Measurements from ENCODE around the gene THOC1.
"Not testable (repeated sequence)": the region's sequence is repeated elsewhere in the genome, so short reads cannot be mapped to it uniquely, and the experiment has no call there.

Gene THOC1, protein sequence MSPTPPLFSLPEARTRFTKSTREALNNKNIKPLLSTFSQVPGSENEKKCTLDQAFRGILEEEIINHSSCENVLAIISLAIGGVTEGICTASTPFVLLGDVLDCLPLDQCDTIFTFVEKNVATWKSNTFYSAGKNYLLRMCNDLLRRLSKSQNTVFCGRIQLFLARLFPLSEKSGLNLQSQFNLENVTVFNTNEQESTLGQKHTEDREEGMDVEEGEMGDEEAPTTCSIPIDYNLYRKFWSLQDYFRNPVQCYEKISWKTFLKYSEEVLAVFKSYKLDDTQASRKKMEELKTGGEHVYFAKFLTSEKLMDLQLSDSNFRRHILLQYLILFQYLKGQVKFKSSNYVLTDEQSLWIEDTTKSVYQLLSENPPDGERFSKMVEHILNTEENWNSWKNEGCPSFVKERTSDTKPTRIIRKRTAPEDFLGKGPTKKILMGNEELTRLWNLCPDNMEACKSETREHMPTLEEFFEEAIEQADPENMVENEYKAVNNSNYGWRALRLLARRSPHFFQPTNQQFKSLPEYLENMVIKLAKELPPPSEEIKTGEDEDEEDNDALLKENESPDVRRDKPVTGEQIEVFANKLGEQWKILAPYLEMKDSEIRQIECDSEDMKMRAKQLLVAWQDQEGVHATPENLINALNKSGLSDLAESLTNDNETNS

GRCh38 chr18:267688-268552, at the start of gene THOC1:
THOC1 (minus strand) TSS chr18:268047; CDS start chr18:268019, 28 bp downstream.
- peak; percentile 71 to 84 for DNase-seq

DNA sequence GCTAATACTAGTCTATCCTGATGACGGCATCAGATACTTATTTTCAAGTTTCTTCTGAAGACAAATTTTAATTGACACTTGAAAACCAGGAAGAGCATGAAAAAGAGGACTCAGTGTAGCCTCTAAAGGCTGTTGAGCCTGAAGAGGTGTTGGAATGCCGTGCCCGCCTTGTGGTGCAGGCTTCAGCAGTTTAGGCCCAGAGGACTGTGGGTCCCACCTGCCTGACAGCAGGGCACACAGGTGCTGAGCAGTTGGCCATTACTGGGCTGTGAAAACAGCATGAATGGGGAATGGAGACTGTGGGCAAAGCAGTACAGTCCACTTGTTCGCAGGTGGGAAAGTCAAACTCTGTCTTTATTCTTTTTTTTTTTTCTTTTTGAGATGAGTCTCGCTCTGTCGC, 49.8 kb upstream of the THOC1 start:
- DNase-seq, result no peak

DNA sequence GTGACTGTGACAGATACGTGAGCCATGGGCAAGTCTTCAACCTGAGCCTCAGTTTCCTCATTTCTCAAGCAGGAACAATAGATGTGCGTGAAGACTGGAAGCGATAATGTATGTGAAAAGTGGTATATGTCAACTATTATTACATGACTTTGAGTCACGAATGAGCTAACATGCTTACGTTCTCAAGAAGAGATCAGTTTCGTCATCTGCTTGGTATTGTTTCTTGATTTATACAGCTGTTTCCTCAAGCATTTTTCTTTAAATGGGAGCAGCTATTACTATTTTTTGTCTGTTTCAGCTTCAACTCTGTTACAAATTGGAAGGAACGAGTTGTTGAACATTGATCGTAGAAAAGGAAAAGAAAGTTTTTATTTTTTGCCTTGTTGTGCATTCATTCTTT, 48.5 kb upstream of the THOC1 start:
- no peak for DNase-seq

GRCh38 chr18:313931-314330, 46.1 kb upstream of the THOC1 start:
- no peak for DNase-seq

DNA sequence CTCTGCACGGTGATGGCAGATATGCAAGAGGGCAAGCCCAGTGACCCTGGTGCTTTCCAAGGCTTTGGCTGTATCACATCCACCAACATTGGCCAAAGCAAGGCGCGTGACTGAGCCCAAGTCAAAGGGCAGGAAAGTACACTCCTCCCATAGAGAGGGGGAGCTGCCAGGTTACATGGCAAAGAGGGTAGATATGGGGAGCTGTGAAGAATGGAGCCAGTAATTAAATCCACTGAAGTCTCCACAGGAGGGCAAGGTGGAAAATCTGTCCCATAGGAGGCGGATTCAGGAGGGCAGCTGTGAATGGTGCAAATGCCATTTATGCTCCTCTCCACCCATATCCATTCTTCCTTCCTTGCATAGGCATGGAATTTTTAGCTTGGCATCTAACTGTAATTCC, 44.6 kb upstream of the THOC1 start:
- DNase-seq, result no peak

DNA sequence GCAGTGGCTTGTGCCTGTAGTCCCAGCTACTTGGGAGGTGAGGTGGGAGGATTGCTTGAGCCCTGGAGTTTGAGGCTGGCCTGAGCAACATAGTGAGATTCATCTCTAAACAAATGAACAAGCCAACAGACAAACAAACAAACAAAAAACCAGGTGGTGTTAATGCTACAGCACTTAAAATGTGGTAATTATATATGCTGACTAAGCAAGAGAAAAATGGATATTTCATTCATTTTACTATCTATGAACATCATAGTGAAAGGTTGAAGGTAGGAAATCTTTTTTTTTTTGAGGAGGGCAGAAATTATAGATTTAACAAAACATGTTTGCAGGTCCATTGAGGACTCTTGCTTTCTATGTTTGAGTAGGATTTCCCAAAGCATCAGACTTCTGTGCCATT, 42.2 kb upstream of the THOC1 start:
- no peak for DNase-seq

DNA sequence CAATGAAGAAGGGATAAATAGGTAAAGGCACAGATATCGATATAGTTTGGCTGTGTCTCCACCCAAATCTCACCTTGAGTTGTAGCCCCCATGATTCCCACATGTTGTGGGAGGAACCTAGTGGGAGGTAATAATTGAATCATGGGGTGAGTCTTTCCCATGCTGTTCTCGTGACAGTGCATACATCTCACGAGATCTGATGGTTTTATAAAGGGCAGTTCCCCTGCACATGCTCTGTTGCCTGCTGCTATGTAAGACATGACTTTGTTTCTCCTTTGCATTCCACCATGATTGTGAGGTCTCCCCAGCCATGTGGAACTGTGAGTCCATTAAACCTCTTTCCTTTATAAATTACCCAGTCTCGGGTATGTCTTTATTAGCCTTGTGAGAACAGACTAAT, 40.2 kb upstream of the THOC1 start:
- not testable (repeated sequence) for DNase-seq

GRCh38 chr18:306608-307255, 38.9 kb upstream of the THOC1 start:
- DNase-seq, result no peak

GRCh38 chr18:305003-305501, 37.2 kb upstream of the THOC1 start:
- DNase-seq, result no peak

DNA sequence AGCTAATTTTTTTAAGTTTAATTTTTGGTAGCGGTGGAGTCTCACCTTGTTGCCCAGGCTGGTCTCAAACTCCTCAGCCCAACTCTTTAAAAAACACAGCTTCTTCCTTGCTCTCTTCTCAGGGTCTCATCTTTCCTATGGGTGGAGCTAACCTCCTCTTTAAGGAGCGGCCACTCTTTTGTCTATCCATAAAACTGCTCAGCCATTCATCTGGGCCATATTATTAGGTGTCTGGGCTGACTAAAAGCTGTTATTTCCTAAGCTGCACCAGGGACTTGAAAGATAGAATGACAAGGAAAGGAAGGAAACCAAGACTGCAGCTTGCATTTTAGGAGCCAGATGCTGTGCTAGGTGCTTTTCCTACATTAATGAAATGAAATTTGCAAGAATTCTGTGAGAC, 35.8 kb upstream of the THOC1 start:
- DNase-seq, result no peak

DNA sequence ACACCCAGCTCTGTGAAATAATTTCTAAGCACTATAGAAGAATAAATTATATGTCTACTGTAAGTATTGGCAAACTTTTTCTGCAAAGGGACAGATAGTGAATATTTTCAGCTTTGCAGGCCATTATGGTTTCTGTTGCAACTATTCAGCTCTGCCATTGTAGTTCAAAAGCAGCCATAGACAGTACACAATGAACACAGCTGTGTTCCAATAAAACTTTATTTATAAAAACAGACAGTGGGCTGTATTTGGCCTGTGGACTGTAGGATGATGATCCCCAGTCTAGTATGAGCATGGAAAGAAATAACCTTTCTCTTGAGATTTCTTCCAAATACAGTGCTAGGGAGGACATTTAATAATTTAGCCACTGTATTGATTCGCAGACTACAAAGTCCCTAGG, 35.2 kb upstream of the THOC1 start:
- no peak for DNase-seq

- DNase-seq, result no peak
Measured at GRCh38 chr18:302097-302496, 34.2 kb upstream of the THOC1 start.

DNA sequence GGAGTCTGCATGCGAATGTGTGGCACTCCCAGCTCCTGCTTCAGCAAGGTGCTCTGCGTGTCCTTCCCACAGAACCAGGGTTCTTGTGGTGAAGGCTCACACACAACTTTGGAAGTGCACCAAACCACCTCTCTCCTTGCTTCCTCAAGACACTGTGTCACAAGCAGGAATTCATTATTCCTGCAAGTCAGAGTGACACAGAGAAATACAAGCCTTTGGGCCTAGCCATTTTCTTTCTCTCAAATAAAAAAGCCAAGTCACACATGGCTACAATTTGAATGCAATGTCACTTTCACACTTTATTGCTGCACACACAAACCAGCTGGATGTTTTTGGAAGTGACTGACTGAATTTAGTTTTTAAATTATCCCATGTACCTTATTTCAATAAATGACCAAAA, 30.1 kb upstream of the THOC1 start:
- DNase-seq, result no peak

DNA sequence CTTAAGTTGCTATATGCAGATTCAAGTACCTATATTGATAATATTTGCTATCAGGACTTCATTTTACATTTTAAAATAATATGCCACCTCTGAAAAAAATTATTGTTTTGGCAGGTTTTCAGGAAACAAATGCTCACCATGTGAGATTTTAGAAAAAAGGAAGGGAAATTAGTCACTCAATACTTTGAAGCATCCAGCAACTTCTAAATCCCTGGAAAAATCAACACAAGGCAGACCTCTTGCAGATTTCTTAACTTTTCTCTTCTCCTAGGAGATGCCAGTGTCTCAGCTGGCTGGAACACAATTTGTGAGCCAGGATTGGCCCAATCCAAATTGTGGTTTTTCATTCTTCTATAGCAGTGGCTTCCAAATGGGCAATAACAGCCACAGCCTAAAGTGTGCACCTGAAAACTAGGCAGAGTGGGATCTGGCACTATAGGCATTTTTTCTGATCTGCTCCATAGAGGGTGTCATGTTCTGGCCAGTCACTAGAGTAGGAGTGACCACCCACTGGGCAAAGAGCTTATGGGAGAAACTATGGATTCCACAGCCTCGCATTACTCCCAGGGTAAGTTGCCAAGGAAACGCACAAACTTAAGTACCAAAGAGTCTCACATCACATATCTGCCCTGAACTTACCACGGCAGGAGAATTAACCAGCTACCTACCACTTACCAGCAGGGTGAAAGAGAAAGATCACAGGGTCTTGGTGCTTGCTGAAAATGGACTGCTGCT, 28.1 kb upstream of the THOC1 start:
- no peak for DNase-seq

- DNase-seq, result no peak
Measured at GRCh38 chr18:294566-294965, 26.7 kb upstream of the THOC1 start.

- DNase-seq, result no peak
Measured at GRCh38 chr18:293536-293935, 25.7 kb upstream of the THOC1 start.

GRCh38 chr18:292271-292670, 24.4 kb upstream of the THOC1 start:
- peak in 1 of 2 experiments; percentile 6 for DNase-seq

GRCh38 chr18:289970-290369, 22.1 kb upstream of the THOC1 start:
- not testable (repeated sequence) for DNase-seq

DNA sequence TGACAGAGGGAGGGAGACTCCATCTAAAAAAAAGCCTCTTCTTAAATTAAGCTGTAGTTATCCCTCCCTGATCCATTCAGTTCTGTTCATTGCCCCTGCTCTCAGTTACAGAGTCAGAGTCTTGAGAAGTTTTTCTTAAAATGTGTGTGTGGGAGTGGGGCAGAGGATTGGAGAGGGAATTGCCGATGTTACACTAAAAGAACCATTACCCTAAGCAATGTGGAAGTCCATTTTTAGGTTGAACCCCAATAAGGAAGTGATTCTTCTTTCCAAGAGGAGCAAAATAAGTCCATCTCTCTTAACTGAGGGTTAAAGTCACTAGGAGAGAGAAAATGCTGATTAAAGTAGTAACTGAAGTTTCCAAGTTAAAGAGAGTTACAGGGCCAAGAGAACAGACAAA, 21.2 kb upstream of the THOC1 start:
- no peak for DNase-seq

DNA sequence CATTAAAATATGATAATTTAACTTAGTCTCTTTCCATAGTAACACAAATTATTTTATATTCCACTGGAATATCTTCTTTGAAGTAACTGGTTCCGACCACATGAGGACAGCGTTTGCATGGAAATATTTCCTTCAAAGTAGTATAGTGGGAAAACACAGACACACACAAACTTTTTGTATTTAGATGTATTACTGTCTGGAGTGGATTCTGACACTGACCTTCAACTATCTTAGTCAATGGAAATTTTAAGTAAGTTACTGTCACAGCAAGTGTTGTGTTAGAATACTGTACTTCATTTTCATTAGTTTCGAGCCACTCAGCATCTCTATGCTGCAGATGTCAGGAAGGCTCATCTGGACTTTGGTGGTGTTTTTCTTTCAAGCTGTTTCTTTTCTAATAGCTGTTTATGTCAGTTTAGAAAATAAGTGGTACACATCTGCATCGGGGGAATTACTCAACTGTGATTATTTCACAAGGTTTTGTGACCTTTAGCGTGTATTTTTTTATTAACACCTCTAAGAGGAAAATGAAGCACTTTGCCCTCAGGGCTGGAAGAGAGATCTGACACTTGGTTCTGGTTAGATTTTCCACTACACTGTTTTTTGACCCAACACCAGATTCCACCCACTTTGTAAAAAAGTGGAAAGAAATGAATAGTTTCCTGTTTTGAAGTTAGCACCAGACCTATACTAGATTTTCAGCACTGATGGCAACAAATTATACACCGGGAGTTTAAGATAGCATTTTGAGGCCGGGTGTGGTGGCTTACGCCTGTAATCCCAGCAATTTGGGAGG, 18.9 kb upstream of the THOC1 start:
- peak in 1 of 2 experiments; percentile 31 for DNase-seq

DNA sequence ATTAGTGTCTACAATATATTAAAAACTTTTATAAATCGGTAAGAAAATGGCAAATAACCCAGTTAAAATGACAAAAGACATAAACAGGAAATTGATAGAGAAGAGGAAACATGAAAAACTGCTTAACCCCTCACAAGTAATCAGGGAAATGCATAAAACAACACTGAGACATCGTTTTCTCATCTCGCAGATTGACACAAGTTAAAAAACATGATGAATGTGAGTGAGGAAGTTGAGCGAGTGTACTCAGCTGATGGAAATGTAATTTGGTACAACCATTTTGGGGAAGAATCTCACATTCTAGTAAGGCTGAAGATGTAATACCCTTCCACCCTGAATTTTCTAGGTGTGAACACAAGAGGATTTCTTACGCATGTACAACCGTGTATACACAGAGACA, 18.0 kb upstream of the THOC1 start:
- no peak for DNase-seq

Measured in NCI-H524 (cell line).